Vagina (tissue), 2 donors: ENCODE measurements around the gene SAMD3.

Experiments used
- CTCF ChIP-seq, 3 experiments: fragments of 450-650 bp in 2 of 3; fragments of 200-600 bp in 1 of 3; sonication (generic) in 1 of 3; IDR thresholded peaks; one replicate each; pipeline ENCODE4 v1.5.1; 2017 to 2019; ENCODE audit warnings: antibody characterized with exemption in 3 of 3, mild to moderate bottlenecking in 2 of 3, moderate library complexity in 2 of 3
- POLR2AphosphoS5 ChIP-seq, 2 donors: sonication (generic); formaldehyde crosslinking; IDR thresholded peaks; one replicate each; pipeline ENCODE4 v1.9.0; 2017; ENCODE audit warnings: antibody characterized with exemption in 2 of 2, mild to moderate bottlenecking in 2 of 2, low read depth in 1 of 2; ENCODE audit not compliant: insufficient read depth in 1 of 2

GRCh38 chr6:130105996-130106704 is 116.6 kb downstream of the SAMD3 start:
- TF ChIP-seq CTCF (IDR thresholded peaks at IDR 0.05), result no peak
- TF ChIP-seq POLR2AphosphoS5 (IDR thresholded peaks at IDR 0.05; ENCODE audit: insufficient read depth in 1 of 2, low read depth in 1 of 2), result no peak
